OCI-M1 (cell line): ENCODE data around the gene ZNF800.

Experiments used
- DNase-seq: peaks from one replicate; lab custom pipeline; 2025; lab: John Stamatoyannopoulos, UW

The ZNF800 gene

GRCh38 chr7:127390817-127391590 is 1.5 kb downstream of the ZNF800 start:
- peak; percentile 58 for DNase-seq

DNA sequence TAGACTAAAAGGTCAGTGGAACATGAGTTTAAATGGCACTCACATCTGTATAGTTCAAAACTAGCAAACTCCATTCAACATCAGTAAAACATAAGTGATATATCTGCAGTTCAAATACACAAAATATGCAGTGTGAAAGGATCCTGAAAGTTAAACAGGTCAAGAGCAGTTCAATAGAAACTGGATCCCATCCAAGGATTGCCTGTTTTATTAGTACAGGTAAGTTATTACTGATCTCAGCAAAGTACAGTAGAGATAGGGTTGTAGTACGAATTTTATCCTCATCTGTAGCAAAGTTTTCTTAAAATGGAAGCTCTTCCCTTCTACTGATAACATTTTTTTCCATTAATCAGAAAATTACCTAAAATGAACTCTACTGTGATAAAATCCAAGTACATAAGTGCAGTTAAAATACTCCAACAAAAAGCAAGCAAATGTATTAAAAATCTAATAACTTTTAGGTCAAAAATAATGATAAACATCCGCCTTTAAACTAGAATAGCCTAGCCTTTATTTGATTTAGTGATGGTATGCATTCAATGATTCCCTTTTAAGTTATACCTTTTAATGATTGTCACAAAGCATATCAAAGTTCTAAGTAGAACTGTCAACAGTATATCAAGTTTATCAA is 2.2 kb downstream of the ZNF800 start:
- no peak for DNase-seq

DNA sequence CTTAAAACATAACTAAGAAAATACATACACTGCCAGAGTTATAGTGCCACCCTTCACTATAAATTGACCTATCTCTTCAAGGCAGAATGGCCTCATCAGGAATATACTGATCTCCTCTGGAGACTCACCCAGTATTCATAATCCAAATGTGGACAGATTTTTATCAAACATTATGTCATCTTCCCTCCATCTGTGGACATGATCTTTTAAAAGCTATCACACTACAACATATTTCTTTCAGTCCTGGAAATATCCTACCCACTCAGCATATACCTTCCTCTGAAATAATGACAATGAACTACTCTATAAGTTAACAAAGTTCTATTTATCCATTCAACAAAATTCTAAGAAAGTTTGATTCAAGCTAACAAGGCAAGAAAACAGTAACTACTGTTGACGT is 3.2 kb downstream of the ZNF800 start:
- peak; percentile 6 for DNase-seq

DNA sequence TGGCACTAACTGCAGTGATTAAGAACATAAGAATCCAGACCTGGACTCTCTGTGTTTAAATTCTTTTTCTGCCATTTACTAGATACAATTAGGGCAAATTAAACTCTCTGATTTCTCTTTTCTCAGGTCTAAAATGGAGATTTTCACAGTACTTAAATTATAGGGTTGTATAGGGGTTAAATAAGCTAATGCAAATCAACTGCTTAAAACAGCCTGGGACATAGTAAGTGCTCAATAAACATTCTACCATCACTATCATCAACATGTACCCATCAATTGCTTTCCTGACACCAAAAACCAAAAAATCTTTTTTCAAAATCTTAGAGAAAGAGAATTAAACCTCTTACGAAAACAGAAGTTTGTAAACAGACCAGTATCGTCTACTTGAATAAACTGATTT is 4.5 kb downstream of the ZNF800 start:
- DNase-seq: no peak

DNA sequence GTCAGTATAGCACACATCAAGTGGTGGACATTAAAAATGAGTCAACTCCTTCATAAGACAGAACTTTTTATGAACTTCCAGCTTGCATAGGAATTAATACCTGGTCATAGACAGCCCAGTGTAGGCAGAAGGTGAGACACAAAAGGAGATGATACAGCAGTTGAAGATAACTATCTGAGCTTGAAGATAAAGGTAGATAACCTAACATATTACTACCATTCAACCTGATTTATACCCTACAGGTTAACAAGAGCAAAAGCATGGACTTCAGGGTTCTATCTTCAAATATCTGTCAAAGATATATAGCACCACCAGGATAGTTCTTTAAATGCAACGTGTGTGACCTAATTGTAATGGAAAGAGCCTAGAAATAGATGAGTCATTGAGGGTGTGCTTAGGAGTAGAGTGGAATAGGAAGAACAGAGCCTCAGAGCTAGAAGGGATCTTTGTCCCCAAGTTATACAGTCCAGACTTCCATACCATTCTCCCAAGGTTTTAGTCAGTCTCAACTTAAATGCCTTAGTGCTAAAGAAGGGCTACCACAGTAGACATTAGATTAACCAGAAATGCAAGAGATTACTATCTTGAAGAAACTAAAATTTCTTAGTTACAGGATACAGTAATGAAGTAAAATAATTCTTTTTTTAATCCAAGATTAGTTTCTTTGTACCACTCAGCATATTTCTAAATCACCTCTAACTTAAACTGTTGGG is 9.2 kb downstream of the ZNF800 start:
- peak; percentile 64 for DNase-seq

GRCh38 chr7:127382301-127383085 is 10.0 kb downstream of the ZNF800 start:
- DNase-seq: peak; percentile 37

DNA sequence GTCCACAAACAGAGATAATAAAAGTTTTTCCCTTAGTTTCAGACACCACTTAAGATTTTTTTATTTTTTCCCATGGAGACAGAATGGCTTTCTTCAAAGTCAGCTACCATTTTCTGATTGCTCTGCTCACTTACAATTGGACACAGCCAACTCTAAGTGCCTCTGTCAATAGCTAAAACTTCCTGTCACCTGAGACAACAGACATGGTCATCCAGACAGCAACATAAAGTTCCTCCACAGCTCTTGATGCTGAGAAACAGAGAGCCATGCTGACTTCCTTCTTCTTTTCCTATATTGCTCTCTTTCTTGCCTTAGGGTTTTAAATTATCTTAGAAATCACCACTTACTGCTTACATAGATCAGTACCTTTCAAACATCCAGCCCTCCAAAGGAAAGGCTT is 12.0 kb downstream of the ZNF800 start:
- DNase-seq: peak; percentile 48

GRCh38 chr7:127379642-127380041 is 12.9 kb downstream of the ZNF800 start:
- no peak for DNase-seq

GRCh38 chr7:127378537-127378936 is 14.0 kb downstream of the ZNF800 start:
- no peak for DNase-seq

- no peak for DNase-seq
These were observed 15.1 kb downstream of the ZNF800 start for GRCh38 chr7:127377425-127377824.

GRCh38 chr7:127375631-127376030 is 16.9 kb downstream of the ZNF800 start:
- no peak for DNase-seq

- DNase-seq: no peak
These were observed 24.8 kb downstream of the ZNF800 start for GRCh38 chr7:127367679-127368078.

DNA sequence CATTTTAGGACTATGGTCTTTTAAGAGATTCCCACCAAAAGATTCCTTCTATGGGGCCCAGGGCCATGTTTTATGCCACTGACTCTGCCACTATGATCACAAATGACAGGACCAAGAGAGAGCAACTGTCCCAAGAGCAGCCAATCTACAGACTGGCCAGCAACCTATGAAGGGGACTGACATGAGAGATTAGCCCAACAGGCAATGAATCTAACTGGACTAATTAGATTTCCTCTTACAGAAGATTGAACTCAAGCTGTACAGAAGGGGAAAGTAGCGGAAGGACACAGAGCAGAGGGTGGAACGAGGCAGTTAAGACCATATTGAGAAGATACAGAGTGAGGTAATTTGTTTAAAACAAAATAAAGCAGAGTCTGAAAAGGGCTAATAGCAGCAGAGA is 25.8 kb downstream of the ZNF800 start:
- peak; percentile 2 for DNase-seq

DNA sequence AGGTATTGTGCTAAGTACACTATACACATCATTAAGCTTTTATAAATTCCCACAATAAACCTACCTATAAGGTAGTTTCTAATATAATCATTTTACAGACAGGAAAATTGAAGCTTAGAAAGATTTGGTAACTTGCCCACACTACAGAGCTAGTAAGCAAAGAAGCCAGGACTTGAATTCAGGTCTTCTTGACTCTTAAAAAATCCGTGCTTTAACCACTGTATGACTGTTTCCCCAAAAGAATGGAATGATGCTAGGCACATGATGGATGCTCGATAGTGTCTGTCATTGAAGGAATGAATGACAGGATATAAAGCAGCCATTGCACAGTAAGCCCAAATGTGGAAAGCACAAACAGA is 26.6 kb downstream of the ZNF800 start:
- no peak for DNase-seq

DNA sequence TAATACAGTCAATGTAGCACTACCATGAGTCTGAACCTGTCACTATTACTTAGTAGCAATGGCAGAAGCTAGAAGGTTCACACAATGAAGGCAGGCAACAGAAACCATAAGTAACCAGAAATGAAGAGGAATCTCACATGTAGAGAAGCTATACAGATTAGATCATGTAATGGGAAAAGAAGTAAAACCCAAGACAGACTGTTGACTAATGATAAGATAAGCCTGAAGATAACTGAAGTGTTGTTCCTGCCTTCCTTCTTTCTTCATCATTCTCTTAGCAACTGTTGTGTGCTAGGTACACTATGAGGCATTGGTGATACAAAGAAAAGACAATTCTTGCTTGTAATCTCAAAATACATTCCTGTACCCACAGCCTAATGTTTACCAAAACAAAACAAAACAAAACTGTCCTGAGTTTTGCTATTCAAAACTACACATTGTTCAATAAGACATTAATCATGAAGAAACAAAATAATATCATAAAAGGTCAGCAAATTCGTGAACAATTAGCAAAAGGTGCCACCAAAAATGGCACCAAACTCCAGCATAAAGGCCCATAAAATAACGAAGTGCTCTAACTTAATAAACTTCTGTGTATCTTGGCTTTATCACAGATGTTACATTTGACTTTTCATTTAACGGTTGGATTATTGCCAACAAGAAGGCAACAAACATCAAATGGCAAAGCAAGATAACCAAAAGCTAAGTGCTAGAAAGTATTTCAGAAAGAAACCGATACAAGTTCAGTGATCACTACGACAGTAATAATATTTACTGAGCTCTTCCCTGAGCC is 27.1 kb downstream of the ZNF800 start:
- DNase-seq: peak; percentile 47

DNA sequence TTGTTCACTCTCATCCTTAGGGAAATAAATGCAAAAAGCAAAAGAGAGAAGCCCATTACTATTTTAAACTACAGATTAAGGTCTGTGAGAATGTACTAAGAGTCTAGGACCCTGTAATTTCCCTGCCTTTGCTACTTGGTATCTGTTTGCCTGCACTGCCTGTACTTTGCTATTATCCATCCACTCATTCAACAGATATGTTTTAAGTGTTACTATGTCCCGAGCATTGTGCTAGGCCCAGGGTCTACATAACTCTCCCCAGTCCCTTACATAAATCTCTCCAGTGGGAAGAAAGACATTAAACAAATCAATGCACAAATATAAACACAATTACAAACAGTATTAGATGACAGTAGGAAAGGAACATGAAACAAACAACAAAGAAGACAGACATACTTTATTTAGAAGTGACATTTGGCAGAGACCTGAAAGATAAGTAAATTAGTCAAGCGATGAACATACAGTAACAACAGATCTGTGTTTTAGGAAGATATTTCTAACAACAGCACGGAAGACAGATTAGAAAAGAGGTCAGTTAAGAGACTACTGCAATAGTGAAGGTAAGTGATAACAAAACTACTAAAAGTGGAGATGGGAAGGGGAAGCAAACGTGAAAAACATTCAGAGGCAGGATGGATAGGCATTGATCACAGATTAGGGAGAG is 30.0 kb downstream of the ZNF800 start:
- no peak for DNase-seq

DNA sequence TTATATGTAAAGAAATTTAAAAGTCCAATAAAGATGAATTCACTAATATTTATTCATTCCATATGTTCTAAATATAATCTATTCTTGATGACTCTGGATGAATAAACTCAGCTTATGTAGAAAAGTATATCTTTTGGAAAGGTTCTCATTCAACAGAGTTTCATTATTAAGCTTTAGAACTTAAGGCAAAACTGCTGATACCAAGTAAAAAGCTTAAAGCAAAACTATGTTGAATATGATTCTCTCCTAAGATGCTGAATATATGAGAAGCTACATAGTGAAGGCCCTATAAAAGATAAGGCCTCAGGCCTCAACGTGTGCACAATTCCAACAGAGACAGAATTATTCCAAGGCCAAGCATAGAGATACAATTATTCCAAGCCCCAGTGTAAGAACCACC is 30.8 kb downstream of the ZNF800 start:
- no peak for DNase-seq

DNA sequence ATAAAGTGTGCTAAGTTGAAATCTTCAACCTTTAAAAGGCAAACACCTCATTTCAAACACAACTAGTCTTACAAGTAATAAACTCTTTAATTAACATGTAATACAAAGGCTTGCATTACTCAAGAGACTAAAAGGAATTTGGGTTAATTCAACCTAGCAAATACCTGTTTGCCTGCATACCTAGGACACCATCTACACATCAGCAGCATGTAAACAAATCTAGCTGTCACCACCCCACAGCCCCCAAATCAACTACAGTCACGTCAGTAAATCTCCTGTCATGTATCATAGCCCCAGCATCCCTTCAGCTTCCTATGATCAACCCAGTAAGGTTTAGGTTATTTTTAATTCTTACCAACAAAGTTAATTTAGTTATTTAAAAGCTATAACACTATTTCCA is 33.5 kb downstream of the ZNF800 start:
- DNase-seq: no peak

DNA sequence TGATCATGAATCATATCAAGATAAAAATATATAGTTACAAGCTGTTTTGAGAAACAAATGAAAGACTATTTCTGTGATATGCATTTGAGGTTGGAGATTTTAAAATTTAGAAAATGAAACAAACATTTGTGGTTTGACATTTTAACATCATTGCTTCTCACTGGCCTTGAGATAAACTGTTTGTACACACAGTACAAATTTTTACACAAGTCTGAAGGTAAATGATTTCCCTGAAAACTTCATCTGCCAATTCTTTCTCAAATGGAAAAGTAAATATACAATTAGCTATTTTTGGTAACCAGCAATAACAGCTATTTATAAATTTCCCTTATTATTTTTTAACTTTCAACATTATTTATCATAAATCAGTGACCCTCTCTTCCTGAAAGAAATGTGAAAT is 38.6 kb downstream of the ZNF800 start:
- no peak for DNase-seq

GRCh38 chr7:127350586-127350985 is 41.9 kb downstream of the ZNF800 start:
- no peak for DNase-seq

- no peak for DNase-seq
These were observed 42.6 kb downstream of the ZNF800 start for GRCh38 chr7:127349881-127350280.
